Adrenal gland (tissue), 12 donors: Measurements from ENCODE around the gene SPNS3. TPM values are rescaled to one million over a fixed set of nuclear protein-coding genes. Genes with fewer than 3 reads are reported as not detected.

Experiments used
- DNase-seq, 7 donors: peaks; one replicate each; pipeline ENCODE4 v3.0.0-alpha.2; 2019 to 2020
- H3K27ac ChIP-seq, 5 donors: fragments of 200-600 bp; sonication (generic) in 4 of 5; 1 replicate in 3 of 5; 2 replicates in 2 of 5; pipeline versions ENCODE4 v1.5.1 to v1.8.0; 2016 to 2020; ENCODE audit warnings: mild to moderate bottlenecking in 1 of 5
- H3K27me3 ChIP-seq: fragments of 200-600 bp; 2 replicates; pipeline ENCODE4 v1.8.0; 2021
- H3K36me3 ChIP-seq, 2 donors: fragments of 200-600 bp; replicated peaks in 1 of 2; 1 replicate in 1 of 2; 2 replicates in 1 of 2; pipeline versions ENCODE4 v1.5.1 to v1.8.0; 2018 to 2022
- H3K4me1 ChIP-seq, 2 donors: fragments of 200-600 bp; replicated peaks in 1 of 2; 1 replicate in 1 of 2; 2 replicates in 1 of 2; pipeline versions ENCODE4 v1.5.1 to v1.8.0; 2018 to 2021
- H3K4me3 ChIP-seq, 4 donors: fragments of 200-600 bp; sonication (generic) in 3 of 4; one replicate each; pipeline ENCODE4 v1.5.1; 2016 to 2018
- H3K9me3 ChIP-seq, 3 donors: fragments of 200-600 bp; sonication (generic) in 1 of 3; replicated peaks in 1 of 3; 1 replicate in 2 of 3; 2 replicates in 1 of 3; pipeline versions ENCODE4 v1.5.1 to v1.8.0; 2016 to 2021
- POLR2A ChIP-seq, 2 donors: fragments of 450-650 bp; IDR thresholded peaks; one replicate each; pipeline ENCODE4 v1.6.1; 2017; ENCODE audit warnings: antibody characterized with exemption in 2 of 2, mild to moderate bottlenecking in 2 of 2, moderate library complexity in 1 of 2
- WGBS, 4 donors: extraction: QIAGEN DNeasy Blood & Tissue Kit in 2 of 4; methylation state at CpG; one replicate each; pipeline versions ENCODE4 v1.1.5 to v1.1.7; 2013 to 2017; 5-methylcytosine and 5-hydroxymethylcytosine counted together
- intact Hi-C, 2 donors: fragments of 100-400 bp; cut with DNase I; formaldehyde crosslinking; loops; one replicate each; pipeline versions ENCODE4 v1.14.1 to v1.15.0; 2022 to 2023
- polyA plus RNA-seq, 3 donors: library from polyadenylated mRNA; stranded (reverse); fragments of 200-250 nt in 2 of 3; fragments of 350-450 nt in 1 of 3; fragmentation: Illumina TruSeq in 1 of 3; extraction: RNeasy Lipid Tissue Mini Kit (QIAGEN cat#74804) in 1 of 3; gene quantifications; one replicate each; pipeline ENCODE4 v1.2.3, GENCODE V29; 2013 to 2014
- total RNA-seq, 9 donors: library from RNA; depleted of rRNA in 4 of 9; stranded (reverse); fragments of >200 nt in 4 of 9; fragments of 120-200 nt in 1 of 9; fragmentation: NEBNext Ultra II Directional in 1 of 9; extraction: Animal tissue kit (Norgen Biotek cat#: 25700) in 1 of 9; gene quantifications; one replicate each; pipeline versions ENCODE4 v1.1.0 to v1.2.4, GENCODE V29; 2013 to 2023
- TF ChIP-seq, protein P1 (sequence below), 6 experiments: fragments of 450-650 bp in 4 of 6; fragments of 200-600 bp in 2 of 6; sonication (generic) in 1 of 6; IDR thresholded peaks; 1 replicate in 5 of 6; 2 replicates in 1 of 6; pipeline versions ENCODE4 v1.5.1 to v1.8.0; 2016 to 2021; ENCODE audit warnings: antibody characterized with exemption in 6 of 6, mild to moderate bottlenecking in 2 of 6, moderate library complexity in 1 of 6
- donor health status: healthy with polysubstance abuse.
- donor health status: Bipolar disorder and iron deficiency.
- donor health status: DM: yes; HTN: yes; CAD: no.
- donor health status: DM: no; HTN: no; CAD: no.
- donor health status: DM: no; HTN: no; CAD: no.
- donor health status: DM: yes; HTN: yes; CAD: no.

Gene SPNS3
- total and polyA plus RNA-seq, 12 donors: 0.33 to 10.5 (median 4.3) TPM

DNA sequence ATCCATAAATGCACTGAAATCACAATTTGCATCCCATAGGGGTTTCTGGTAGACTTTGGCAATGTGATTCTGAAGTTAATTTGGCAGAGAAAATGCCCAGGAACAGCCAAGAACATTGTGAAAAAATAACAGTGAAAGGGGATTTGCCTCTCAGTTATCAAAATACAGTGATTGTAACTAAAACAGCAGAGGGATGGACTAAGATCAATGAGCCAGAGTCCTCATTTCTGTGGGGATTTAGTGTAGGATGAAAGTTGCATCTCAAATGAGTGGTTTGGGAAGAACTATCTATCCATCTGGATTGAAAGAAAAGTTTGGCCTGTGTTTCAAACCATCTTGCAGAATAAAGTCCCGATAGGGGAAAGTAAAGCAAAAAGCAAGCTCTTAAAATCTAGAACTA lies 93.4 kb downstream of the SPNS3 start:
- H3K36me3 ChIP-seq: no peaks in the 10 kb centered on the region
- DNase-seq: no peak
- TF ChIP-seq, protein P1, sequence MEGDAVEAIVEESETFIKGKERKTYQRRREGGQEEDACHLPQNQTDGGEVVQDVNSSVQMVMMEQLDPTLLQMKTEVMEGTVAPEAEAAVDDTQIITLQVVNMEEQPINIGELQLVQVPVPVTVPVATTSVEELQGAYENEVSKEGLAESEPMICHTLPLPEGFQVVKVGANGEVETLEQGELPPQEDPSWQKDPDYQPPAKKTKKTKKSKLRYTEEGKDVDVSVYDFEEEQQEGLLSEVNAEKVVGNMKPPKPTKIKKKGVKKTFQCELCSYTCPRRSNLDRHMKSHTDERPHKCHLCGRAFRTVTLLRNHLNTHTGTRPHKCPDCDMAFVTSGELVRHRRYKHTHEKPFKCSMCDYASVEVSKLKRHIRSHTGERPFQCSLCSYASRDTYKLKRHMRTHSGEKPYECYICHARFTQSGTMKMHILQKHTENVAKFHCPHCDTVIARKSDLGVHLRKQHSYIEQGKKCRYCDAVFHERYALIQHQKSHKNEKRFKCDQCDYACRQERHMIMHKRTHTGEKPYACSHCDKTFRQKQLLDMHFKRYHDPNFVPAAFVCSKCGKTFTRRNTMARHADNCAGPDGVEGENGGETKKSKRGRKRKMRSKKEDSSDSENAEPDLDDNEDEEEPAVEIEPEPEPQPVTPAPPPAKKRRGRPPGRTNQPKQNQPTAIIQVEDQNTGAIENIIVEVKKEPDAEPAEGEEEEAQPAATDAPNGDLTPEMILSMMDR (IDR thresholded peaks at IDR 0.05): no peak
- no peaks in the 10 kb centered on the region for H3K9me3 ChIP-seq
- H3K27me3 ChIP-seq: no peaks in the 10 kb centered on the region
- no peaks in the 10 kb centered on the region for H3K4me1 ChIP-seq
- intact Hi-C loops: no loop called here
- H3K4me3 ChIP-seq: no peak overlapping the region
- WGBS, 4 donors: 50 to 55% (median 52%) methylated on average over 1 of the region's 1 CpG
- H3K27ac ChIP-seq: no peak overlapping the region

DNA sequence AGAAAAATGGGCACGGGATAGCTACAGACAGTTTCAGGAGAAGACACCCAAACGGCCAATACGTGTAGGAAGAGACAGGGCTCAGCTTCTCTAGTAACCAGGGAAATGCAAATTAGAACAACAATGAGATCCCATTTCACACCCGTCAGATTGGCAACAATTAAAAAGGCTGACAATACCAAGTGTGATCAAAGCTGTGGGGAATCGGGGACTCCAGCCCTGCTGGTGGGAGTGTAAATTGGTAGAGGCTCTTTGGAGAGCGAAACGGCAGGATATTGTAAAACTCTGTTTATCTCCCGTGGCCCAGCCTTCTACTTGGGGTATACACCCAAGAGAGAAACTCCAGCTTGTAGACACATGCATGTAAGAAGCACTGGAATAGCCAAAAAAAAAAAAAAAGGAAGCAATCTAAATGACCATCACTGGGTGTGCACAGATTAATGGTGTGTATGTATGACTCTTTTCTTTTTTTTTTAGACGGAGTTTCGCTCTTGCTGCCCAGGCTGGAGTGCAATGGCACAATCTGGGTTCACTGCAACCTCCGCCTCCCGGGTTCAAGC lies 93.9 kb downstream of the SPNS3 start:
- H3K4me1 ChIP-seq: no peaks in the 10 kb centered on the region
- intact Hi-C loops: no loop called here
- WGBS, 4 donors: 77 to 85% (median 79%) methylated on average over 12 of the region's 12 CpGs

DNA sequence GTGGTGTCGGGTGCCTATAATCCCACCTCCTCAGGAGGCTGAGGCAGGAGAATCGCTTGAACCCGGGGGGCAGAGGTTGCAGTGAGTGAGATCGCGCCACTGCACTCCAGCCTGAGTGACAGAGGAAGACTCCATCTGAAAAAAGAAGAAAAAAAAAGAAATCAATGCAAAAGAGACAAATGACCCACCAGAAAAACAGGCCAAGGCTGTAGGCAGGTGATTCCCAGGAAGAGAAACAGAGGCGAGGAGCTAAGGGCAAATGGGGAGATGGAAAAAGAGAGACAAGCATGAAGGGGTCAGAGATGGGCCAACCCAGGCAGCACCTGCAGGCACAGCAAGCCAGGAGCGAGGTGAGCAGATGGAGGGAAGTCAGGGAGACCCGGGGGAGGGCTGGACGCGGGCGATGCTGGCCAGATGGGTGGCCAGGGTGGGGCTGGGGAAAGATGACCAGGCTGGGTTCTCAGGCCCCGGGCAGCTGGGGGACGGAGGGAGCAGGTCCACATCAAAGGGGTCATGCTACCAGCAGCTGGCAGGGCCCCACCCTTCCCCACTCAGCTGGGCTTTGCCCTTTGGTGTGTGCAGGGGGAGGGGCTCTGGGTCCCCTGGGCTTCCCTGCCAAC lies 95.9 kb downstream of the SPNS3 start:
- H3K27ac ChIP-seq: peak overlapping the region in 1 of 5 donors; percentile 70
- intact Hi-C loops: no loop called here
- H3K4me1 ChIP-seq: peaks cover 0 to 7% of the 10 kb centered on the region in 2 donors
- H3K4me3 ChIP-seq: no peak overlapping the region
- H3K36me3 ChIP-seq: no peaks in the 10 kb centered on the region
- H3K9me3 ChIP-seq: no peaks in the 10 kb centered on the region
- no peaks in the 10 kb centered on the region for H3K27me3 ChIP-seq
- TF ChIP-seq, protein P1 (IDR thresholded peaks at IDR 0.05): no peak
- no peak for TF ChIP-seq POLR2A (IDR thresholded peaks at IDR 0.05)
- DNase-seq: no peak
- 78 to 83% (median 82%) methylated on average over 11 to 13 of the region's 13 CpGs for WGBS, 4 donors

More for the DNA sequence above, 93.9 kb downstream of the SPNS3 start:
- no peak overlapping the region for H3K27ac ChIP-seq
- no peaks in the 10 kb centered on the region for H3K27me3 ChIP-seq
- H3K9me3 ChIP-seq: no peaks in the 10 kb centered on the region
- DNase-seq: no peak
- no peak overlapping the region for H3K4me3 ChIP-seq
- no peak for TF ChIP-seq POLR2A (IDR thresholded peaks at IDR 0.05)
- TF ChIP-seq, protein P1 (IDR thresholded peaks at IDR 0.05): no peak
- no peaks in the 10 kb centered on the region for H3K36me3 ChIP-seq

DNA sequence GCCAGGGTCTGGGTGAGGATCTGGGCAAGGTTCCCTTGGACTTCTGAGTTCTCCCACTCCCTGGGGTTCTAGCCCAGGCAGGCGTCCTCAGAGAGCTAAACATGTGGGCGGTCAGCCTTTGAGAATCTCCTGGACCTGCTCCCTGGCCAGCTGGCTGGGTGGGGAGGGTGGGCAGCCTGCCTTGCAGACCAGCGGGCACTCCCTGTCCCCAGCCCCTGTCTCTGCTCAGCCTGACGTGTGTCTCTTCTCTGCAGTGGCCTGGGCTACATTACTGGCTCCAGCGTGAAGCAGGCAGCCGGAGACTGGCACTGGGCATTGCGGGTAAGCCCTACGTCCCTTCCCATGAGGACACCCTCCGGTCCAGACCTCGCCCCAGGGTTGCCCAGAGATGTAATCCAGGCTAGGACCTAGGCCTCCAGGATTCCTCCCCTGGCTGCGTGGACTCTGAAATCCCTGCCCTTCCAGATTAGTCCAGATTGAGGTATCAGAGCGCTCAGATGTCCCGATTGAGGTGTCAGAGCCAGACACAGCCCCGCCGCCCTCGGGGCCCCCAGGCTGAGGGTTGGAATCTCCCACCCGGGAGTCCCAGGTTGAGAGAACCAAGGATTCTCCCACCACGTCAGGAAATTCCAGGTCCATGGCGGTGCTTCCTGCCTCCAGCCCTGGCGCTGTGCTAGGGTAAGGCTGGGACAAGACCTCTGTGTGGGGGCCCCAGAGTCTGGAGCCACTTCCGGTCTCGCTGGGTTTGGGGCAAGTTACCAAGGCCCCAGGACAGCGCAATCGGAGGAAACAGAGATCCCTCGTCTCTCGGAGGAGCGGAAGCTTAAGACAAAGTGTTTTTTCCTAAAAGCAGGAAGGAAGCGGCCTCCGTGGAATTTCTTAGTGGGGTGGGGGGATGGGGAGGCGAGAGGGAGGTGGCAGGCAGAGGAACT lies 97.3 kb downstream of the SPNS3 start:
- Histone ChIP-seq H3K4me1 (peaks cover 3 to 11% of the 10 kb centered on the region in 2 donors), H3K36me3 (no peaks in the 10 kb centered on the region), H3K27me3 (no peaks in the 10 kb centered on the region), H3K27ac (peak overlapping the region in 2 of 5 donors; percentile 21 to 70), H3K4me3 (no peak overlapping the region), H3K9me3 (no peaks in the 10 kb centered on the region)
- 63 to 80% (median 70%) methylated on average over 12 to 30 of the region's 30 CpGs for WGBS, 4 donors
- DNase-seq: peak in 2 of 7 donors; percentile 60 to 73
- intact Hi-C loops: no loop called here
- TF ChIP-seq POLR2A (IDR thresholded peaks at IDR 0.05): no peak
- TF ChIP-seq, protein P1 (IDR thresholded peaks at IDR 0.05): no peak
